IMR-90 (cell line): Measurements from ENCODE around the gene SUGCT. TPM values are rescaled to one million over a fixed set of nuclear protein-coding genes. Genes with fewer than 3 reads are reported as not detected.

Experiments used
- ATAC-seq: fragments of 200-7000 bp; cut with Tn5 transposase; 2 replicates; pipeline ENCODE4 v1.9.1; 2020; ENCODE audit warnings: low read depth, mild to moderate bottlenecking, moderate library complexity
- BruUV-seq: library from RNA; stranded (reverse); fragments of 400-500 nt; replicated peaks from 2 replicates; lab custom pipeline; 2021; lab: Mats Ljungman, UMichigan
- CTCF ChIA-PET: fragments of 300-600 bp; formaldehyde crosslinking; extraction: SDS; loops from one replicate; lab custom pipeline; 2021; ENCODE audit warnings: antibody characterized with exemption; lab: Yijun Ruan, JAX
- POLR2A ChIA-PET: fragments of 300-600 bp; sonication (Branson Sonifier 250); formaldehyde crosslinking; loops from one replicate; lab custom pipeline; 2022; ENCODE audit warnings: antibody characterized with exemption; ENCODE audit not compliant: unreplicated experiment; lab: Charles Lee
- DNase-seq: peaks from one replicate; pipeline ENCODE4 v3.0.0; 2013
- H2AFZ ChIP-seq: replicated peaks from 2 replicates; pipeline ENCODE3; 2013; ENCODE audit warnings: low read length, mild to moderate bottlenecking; ENCODE audit not compliant: poor library complexity
- H2AK5ac ChIP-seq: 2 replicates; pipeline ENCODE4 v1.6.1; 2013; ENCODE audit warnings: low read depth, low read length, inconsistent platforms
- H2AK9ac ChIP-seq: replicated peaks from 2 replicates; pipeline ENCODE3; 2013; ENCODE audit warnings: mild to moderate bottlenecking, low read depth, low read length, moderate library complexity; ENCODE audit not compliant: poor library complexity
- H2BK120ac ChIP-seq: 2 replicates; pipeline ENCODE4 v1.6.1; 2013; ENCODE audit warnings: low read depth, low read length, inconsistent platforms
- H2BK15ac ChIP-seq: 3 replicates; pipeline ENCODE4 v1.6.1; 2013; ENCODE audit warnings: low read depth, low read length, inconsistent platforms
- H2BK20ac ChIP-seq: 2 replicates; pipeline ENCODE4 v1.6.1; 2013; ENCODE audit warnings: low read depth, mild to moderate bottlenecking, inconsistent platforms, low read length, moderate library complexity
- H2BK5ac ChIP-seq: 2 replicates; pipeline ENCODE4 v1.6.1; 2013; ENCODE audit warnings: mild to moderate bottlenecking, low read depth, low read length, inconsistent platforms; ENCODE audit not compliant: poor library complexity, severe bottlenecking
- H3K14ac ChIP-seq: replicated peaks from 2 replicates; pipeline ENCODE4 v1.6.1; 2013; ENCODE audit warnings: low read depth, low read length, inconsistent platforms
- H3K18ac ChIP-seq: 2 replicates; pipeline ENCODE4 v1.6.1; 2013; ENCODE audit warnings: low read depth, low read length, control low read depth
- H3K23ac ChIP-seq: 2 replicates; pipeline ENCODE4 v1.6.1; 2013; ENCODE audit warnings: low read depth, low read length, inconsistent platforms
- H3K27ac ChIP-seq: 2 replicates; pipeline ENCODE4 v1.5.1; 2013; ENCODE audit warnings: mild to moderate bottlenecking, control low read depth, low read length; ENCODE audit not compliant: insufficient read depth
- H3K27me3 ChIP-seq: 2 replicates; pipeline ENCODE4 v1.6.1; 2013; ENCODE audit warnings: low read length; ENCODE audit not compliant: control insufficient read depth, insufficient read depth
- H3K36me3 ChIP-seq: 2 replicates; pipeline ENCODE4 v1.6.1; 2013; ENCODE audit warnings: low read length, mixed read lengths; ENCODE audit not compliant: control insufficient read depth, insufficient read depth
- H3K4ac ChIP-seq: 2 replicates; pipeline ENCODE4 v1.6.1; 2013; ENCODE audit warnings: low read depth, low read length, inconsistent platforms
- H3K4me1 ChIP-seq: 2 replicates; pipeline ENCODE4 v1.6.1; 2013; ENCODE audit warnings: low read length, mixed read lengths; ENCODE audit not compliant: control insufficient read depth, insufficient read depth
- H3K4me2 ChIP-seq: 2 replicates; pipeline ENCODE4 v1.6.1; 2013; ENCODE audit warnings: low read depth, mild to moderate bottlenecking, control low read depth, low read length, moderate library complexity
- H3K4me3 ChIP-seq: 2 replicates; pipeline ENCODE4 v1.5.1; 2013; ENCODE audit warnings: low read depth, mild to moderate bottlenecking, control low read depth, low read length, moderate library complexity; ENCODE audit not compliant: insufficient read depth
- H3K56ac ChIP-seq: 2 replicates; pipeline ENCODE4 v1.6.1; 2013; ENCODE audit warnings: low read length, inconsistent platforms; ENCODE audit not compliant: insufficient read depth; ENCODE audit errors: extremely low read depth
- H3K79me1 ChIP-seq, 2 experiments: 2 replicates each; pipeline ENCODE4 v1.6.1; 2013; ENCODE audit warnings: low read length in 2 of 2, inconsistent platforms in 1 of 2, low read depth in 1 of 2
- H3K9ac ChIP-seq: 2 replicates; pipeline ENCODE4 v1.6.1; 2013; ENCODE audit warnings: low read depth, low read length, control low read depth
- H3K9me1 ChIP-seq: 2 replicates; pipeline ENCODE4 v1.6.1; 2013; ENCODE audit warnings: low read length, inconsistent platforms; ENCODE audit not compliant: insufficient read depth
- H3K9me3 ChIP-seq: 2 replicates; pipeline ENCODE4 v1.6.1; 2013; ENCODE audit warnings: low read length; ENCODE audit not compliant: control insufficient read depth, insufficient read depth
- H4K20me1 ChIP-seq: 2 replicates; pipeline ENCODE4 v1.6.1; 2013; ENCODE audit warnings: low read length, inconsistent platforms; ENCODE audit not compliant: insufficient read depth
- H4K5ac ChIP-seq: 2 replicates; pipeline ENCODE4 v1.6.1; 2013; ENCODE audit warnings: mild to moderate bottlenecking, low read depth, low read length, control low read depth
- H4K8ac ChIP-seq, 2 experiments: 2 replicates each; pipeline ENCODE4 v1.6.1; 2013; ENCODE audit warnings: low read depth in 2 of 2, low read length in 2 of 2, control low read depth in 1 of 2, inconsistent platforms in 1 of 2
- H4K91ac ChIP-seq: 2 replicates; pipeline ENCODE4 v1.6.1; 2013; ENCODE audit warnings: low read depth, low read length, inconsistent platforms; ENCODE audit not compliant: insufficient read depth
- BHLHE40 ChIP-seq: fragments of 150-350 bp; IDR thresholded peaks from 2 replicates; pipeline ENCODE4 v1.6.1; 2016; ENCODE audit warnings: mild to moderate bottlenecking, low read depth, low read length
- CEBPB ChIP-seq: IDR thresholded peaks from 2 replicates; pipeline ENCODE4 v1.6.1; 2012; ENCODE audit warnings: low read depth, low read length, improper control_type of control experiment
- CHD1 ChIP-seq: IDR thresholded peaks from 2 replicates; pipeline ENCODE4 v1.6.1; 2012; ENCODE audit warnings: low read depth, low read length, improper control_type of control experiment
- CTCF ChIP-seq: conservative IDR thresholded peaks from 2 replicates; pipeline ENCODE4 v1.5.1; 2012; ENCODE audit warnings: mild to moderate bottlenecking, low read depth, low read length, improper control_type of control experiment
- ELK1 ChIP-seq: fragments of 150-350 bp; IDR thresholded peaks from 2 replicates; pipeline ENCODE4 v1.6.1; 2016; ENCODE audit warnings: low read depth, mild to moderate bottlenecking, low read length, moderate library complexity, borderline replicate concordance
- FOS ChIP-seq: fragments of 150-350 bp; IDR thresholded peaks from 2 replicates; pipeline ENCODE4 v1.6.1; 2016; ENCODE audit warnings: low read depth, low read length
- MAFK ChIP-seq: IDR thresholded peaks from 2 replicates; pipeline ENCODE4 v1.6.1; 2012; ENCODE audit warnings: low read depth, low read length, improper control_type of control experiment
- MAZ ChIP-seq: IDR thresholded peaks from 2 replicates; pipeline ENCODE4 v1.6.1; 2012; ENCODE audit warnings: low read depth, mild to moderate bottlenecking, low read length, improper control_type of control experiment, moderate library complexity, borderline replicate concordance
- MXI1 ChIP-seq: IDR thresholded peaks from 2 replicates; pipeline ENCODE4 v1.6.1; 2012; ENCODE audit warnings: low read depth, mild to moderate bottlenecking, low read length, moderate library complexity, borderline replicate concordance
- NFE2L2 ChIP-seq: fragments of 150-350 bp; IDR thresholded peaks from 2 replicates; pipeline ENCODE4 v1.6.1; 2016; ENCODE audit warnings: low read depth, mild to moderate bottlenecking, low read length
- POLR2A ChIP-seq: IDR thresholded peaks from 2 replicates; pipeline ENCODE4 v1.6.1; 2012; ENCODE audit warnings: mild to moderate bottlenecking, low read depth, low read length
- RAD21 ChIP-seq: IDR thresholded peaks from 2 replicates; pipeline ENCODE4 v1.6.1; 2012; ENCODE audit warnings: low read length, improper control_type of control experiment
- RCOR1 ChIP-seq: IDR thresholded peaks from 2 replicates; pipeline ENCODE4 v1.6.1; 2012; ENCODE audit warnings: mild to moderate bottlenecking, low read length, improper control_type of control experiment; ENCODE audit not compliant: insufficient replicate concordance
- RFX5 ChIP-seq: IDR thresholded peaks from 2 replicates; pipeline ENCODE4 v1.8.0; 2012; ENCODE audit warnings: low read depth, mild to moderate bottlenecking, low read length, moderate library complexity
- SMC3 ChIP-seq: fragments of 150-350 bp; IDR thresholded peaks from 2 replicates; pipeline ENCODE4 v1.6.1; 2016; ENCODE audit warnings: low read depth, mild to moderate bottlenecking, antibody characterized with exemption, low read length, moderate library complexity
- USF2 ChIP-seq: fragments of 150-350 bp; IDR thresholded peaks from 2 replicates; pipeline ENCODE4 v1.6.1; 2017; ENCODE audit warnings: mild to moderate bottlenecking, antibody characterized with exemption, low read length, low read depth
- WGBS, 2 experiments: methylation state at CpG; one replicate each; pipeline versions ENCODE4 v1.1.5 to v1.1.7; 2013; ENCODE audit warnings: missing lambda C conversion rate in 2 of 2; ENCODE audit not compliant: insufficient read length in 1 of 2; ENCODE audit errors: extremely low coverage in 2 of 2; 5-methylcytosine and 5-hydroxymethylcytosine counted together
- dilution Hi-C: fragments of 300-500 bp; cut with HindIII; formaldehyde crosslinking; loops from one replicate; pipeline ENCODE4 v1.14.3; 2018; ENCODE audit warnings: low sequenced_read_pairs; ENCODE audit not compliant: unreplicated experiment
- in situ Hi-C: fragments of 300-500 bp; cut with MboI; formaldehyde crosslinking; loops from 3 replicates; pipeline ENCODE4 v1.14.3; 2019; ENCODE audit warnings: low sequenced_read_pairs, inconsistent platforms, mixed read lengths
- intact Hi-C: fragments of 100-400 bp; cut with micrococcal nuclease; formaldehyde crosslinking; loops from 2 replicates; pipeline ENCODE4 v1.10.0; 2022
- polyA plus RNA-seq, 3 experiments: library from polyadenylated mRNA; depleted of rRNA; stranded (reverse); fragments of >200 nt; gene quantifications; 2 replicates each; pipeline ENCODE4 v1.2.3, GENCODE V29; 2012; ENCODE audit warnings: low replicate concordance in 1 of 3
- total RNA-seq: library from RNA; depleted of rRNA; stranded (reverse); fragments of >200 nt; gene quantifications from 2 replicates; pipeline ENCODE4 v1.2.3, GENCODE V29; 2012

Gene SUGCT
- total and polyA plus RNA-seq, 2 of the 4 experiments (the other 2 are of a cell fraction): 5.9 to 8.3 TPM

GRCh38 chr7:40316176-40316575, 181.4 kb downstream of the SUGCT start:
- H3K14ac ChIP-seq: no peak overlapping the region
- H2BK120ac ChIP-seq: no peak overlapping the region
- H3K4me1 ChIP-seq: no peaks in the 10 kb centered on the region
- no peak overlapping the region for H3K4me2 ChIP-seq
- H2AFZ ChIP-seq: no peak overlapping the region
- no peak overlapping the region for H3K27ac ChIP-seq
- H2AK5ac ChIP-seq: no peak overlapping the region
- CTCF ChIA-PET: no interaction called here
- DNase-seq (peak; percentile 63), ATAC-seq (no peak)
- in situ Hi-C loops (no loop called here), dilution Hi-C loops (no loop called here), intact Hi-C loops (no loop called here)
- H4K8ac ChIP-seq: no peak overlapping the region
- WGBS, 2 experiments: no CpG with 5 or more reads among the region's 3 CpGs
- no peak overlapping the region for H2BK5ac ChIP-seq
- TF ChIP-seq CHD1: no peak
- no peak for TF ChIP-seq MAFK
- TF ChIP-seq CEBPB: no peak
- no peak for TF ChIP-seq RCOR1
- no peak for TF ChIP-seq ELK1
- no peak for TF ChIP-seq POLR2A
- no peak for TF ChIP-seq FOS
- no peak for TF ChIP-seq MXI1
- no peak for TF ChIP-seq NFE2L2
- TF ChIP-seq SMC3: no peak
- TF ChIP-seq CTCF: no peak
- TF ChIP-seq BHLHE40: no peak
- no peak for TF ChIP-seq USF2
- no peak for TF ChIP-seq RAD21
- no peak for TF ChIP-seq MAZ
- no peak for TF ChIP-seq RFX5
- no peak overlapping the region for H3K18ac ChIP-seq
- no peak overlapping the region for H3K4ac ChIP-seq
- no peak overlapping the region for H3K23ac ChIP-seq
- no peak overlapping the region for H4K5ac ChIP-seq
- no peak overlapping the region for H4K91ac ChIP-seq
- H3K9me3 ChIP-seq: no peaks in the 10 kb centered on the region
- H3K36me3 ChIP-seq: no peaks in the 10 kb centered on the region
- H3K27me3 ChIP-seq: no peaks in the 10 kb centered on the region
- H3K4me3 ChIP-seq: no peak overlapping the region
- POLR2A ChIA-PET: no interaction called here
- H3K56ac ChIP-seq: no peak overlapping the region
- BruUV-seq: no TSS peak
- H2AK9ac ChIP-seq: no peak overlapping the region
- H3K79me1 ChIP-seq: no peaks in the 10 kb centered on the region
- no peaks in the 10 kb centered on the region for H3K9me1 ChIP-seq
- H2BK20ac ChIP-seq: no peak overlapping the region
- no peaks in the 10 kb centered on the region for H4K20me1 ChIP-seq
- H2BK15ac ChIP-seq: no peak overlapping the region
- no peak overlapping the region for H3K9ac ChIP-seq
